ENCODE data around the gene CYP3A5.

Gene CYP3A5

DNA sequence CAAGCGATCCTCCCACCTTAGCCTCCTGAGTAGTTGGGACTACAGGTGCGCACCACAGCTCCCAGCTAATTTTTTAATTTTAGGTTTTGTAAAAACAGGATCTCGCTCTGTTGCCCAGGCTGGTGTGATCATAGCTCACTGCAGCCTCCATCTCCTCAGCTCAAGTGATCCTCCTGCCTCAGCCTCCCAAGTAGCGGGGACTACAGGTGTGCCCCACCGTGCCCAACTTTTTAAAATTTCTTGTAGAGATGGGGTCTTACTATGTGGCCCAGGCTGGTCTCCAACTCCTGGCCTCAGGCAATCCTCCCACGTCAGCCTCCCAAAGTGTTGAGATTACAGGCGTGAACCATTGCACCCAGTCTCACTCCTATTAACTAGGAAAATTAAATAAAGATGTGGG, 74.3 kb downstream of the CYP3A5 start:
- DNase-seq, result no peak

DNA sequence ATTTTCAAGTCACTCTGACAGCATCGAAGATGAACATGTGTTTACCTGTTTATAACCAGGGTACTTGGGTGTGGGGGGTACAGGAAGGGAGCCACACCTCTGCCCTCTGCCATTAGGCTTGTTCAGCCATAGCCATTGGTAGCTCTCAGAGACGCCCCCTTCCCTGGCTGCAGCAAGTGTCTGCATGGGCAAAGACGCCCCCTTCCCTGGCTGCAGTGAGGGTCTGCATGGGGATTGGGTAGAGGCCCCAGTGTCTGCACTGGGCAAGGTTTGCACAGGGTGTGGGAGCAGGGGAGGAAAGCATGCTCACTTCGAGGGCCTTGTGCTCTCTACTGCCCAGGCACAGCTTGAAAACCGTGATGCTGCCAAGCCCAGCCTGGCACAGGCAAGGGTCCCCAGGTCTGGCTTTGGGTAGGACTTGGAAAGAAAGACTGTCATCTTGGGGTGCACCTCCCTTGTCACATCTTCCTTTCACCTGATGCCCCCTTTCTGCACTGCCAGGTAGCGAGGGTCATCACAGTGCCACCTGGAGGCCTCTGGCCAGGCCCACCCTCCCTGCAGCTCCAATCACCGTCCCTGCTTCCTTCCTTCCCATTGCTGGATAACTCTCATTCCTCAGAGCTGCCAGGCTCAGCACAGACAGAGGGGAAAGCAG, 78.0 kb downstream of the CYP3A5 start:
- no peak for DNase-seq

DNA sequence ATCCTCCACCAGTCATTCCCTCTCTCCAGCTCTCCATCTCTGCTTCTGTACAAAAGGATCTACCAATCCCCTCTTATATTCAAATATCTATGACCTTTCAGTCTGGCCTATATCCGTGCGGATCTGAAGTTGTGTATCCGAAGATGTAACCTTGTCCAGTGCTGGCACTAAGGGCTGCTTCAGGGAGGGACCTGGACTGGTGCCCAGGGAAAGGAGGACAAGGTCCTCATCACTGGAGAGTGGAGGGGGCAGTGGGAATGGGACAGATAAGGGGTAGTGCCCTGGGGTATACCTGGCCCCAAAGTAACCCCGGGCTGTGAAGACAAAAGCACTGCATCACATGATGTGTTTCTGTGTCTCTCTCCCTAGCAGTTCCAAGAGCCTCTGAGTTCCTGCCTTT, 80.0 kb downstream of the CYP3A5 start:
- DNase-seq, result no peak
